HFFc6 (cell line): ENCODE data around the gene SLC34A1. TPM values are rescaled to one million over a fixed set of nuclear protein-coding genes. Genes with fewer than 3 reads are reported as not detected.
"Not testable (repeated sequence)": the region's sequence is repeated elsewhere in the genome, so short reads cannot be mapped to it uniquely, and the experiment has no call there.

Source experiments
- DNase-seq: peaks from one replicate; pipeline ENCODE4 v3.0.0-alpha.2; 2018
- H3K27ac Mint-ChIP-seq: 2 replicates; pipeline ENCODE4 v1.8.0; 2020; ENCODE audit warnings: mild to moderate bottlenecking, mixed read lengths
- H3K27me3 Mint-ChIP-seq: 2 replicates; pipeline ENCODE4 v1.8.0; 2021; ENCODE audit warnings: mild to moderate bottlenecking, moderate library complexity, mixed read lengths; ENCODE audit not compliant: insufficient read depth
- H3K36me3 Mint-ChIP-seq: 2 replicates; pipeline ENCODE4 v1.8.0; 2021; ENCODE audit warnings: low read depth, mixed read lengths
- H3K4me1 Mint-ChIP-seq: 2 replicates; pipeline ENCODE4 v1.8.0; 2020; ENCODE audit warnings: low read depth, mixed read lengths
- H3K4me3 Mint-ChIP-seq: 2 replicates; pipeline ENCODE4 v1.8.0; 2020; ENCODE audit warnings: mild to moderate bottlenecking, moderate library complexity, mixed read lengths
- H3K9me3 Mint-ChIP-seq: 2 replicates; pipeline ENCODE4 v1.8.0; 2020; ENCODE audit warnings: mild to moderate bottlenecking, mixed read lengths
- CTCF ChIP-seq: fragments of 200-600 bp; sonication (generic); IDR thresholded peaks from 2 replicates; pipeline ENCODE4 v1.5.0; 2021; ENCODE audit warnings: antibody characterized with exemption, mild to moderate bottlenecking
- total RNA-seq, 6 experiments: library from RNA; stranded (reverse); fragmentation: NEBNext Ultra II Directional; extraction: Animal tissue kit (Norgen Biotek cat#: 25700); gene quantifications; 2 replicates in 1 of 6; 3 replicates in 5 of 6; pipeline ENCODE4 v1.2.3, GENCODE V29; 2021

Gene SLC34A1
- total RNA-seq, 6 experiments from 2014 or later, result not detected

- H3K27me3 Mint-ChIP-seq, result no peaks in the 10 kb centered on the region
- 0 out of 2 replicates have a peak, but pooled peaks cover 8% of the 10 kb centered on the region for H3K36me3 Mint-ChIP-seq
- H3K4me1 Mint-ChIP-seq, result no peaks in the 10 kb centered on the region
- no peak overlapping the region for H3K27ac Mint-ChIP-seq
- no peaks in the 10 kb centered on the region for H3K9me3 Mint-ChIP-seq
- no peak for DNase-seq
- H3K4me3 Mint-ChIP-seq, result no peak overlapping the region
- TF ChIP-seq CTCF, result no peak
Observed at GRCh38 chr5:177336603-177337494, 47.4 kb upstream of the SLC34A1 start.

- DNase-seq, result no peak
- Mint-ChIP-seq H3K4me3 (no peak overlapping the region), H3K27me3 (no peaks in the 10 kb centered on the region), H3K27ac (no peak overlapping the region), H3K36me3 (peaks cover 8% of the 10 kb centered on the region; the same call in 1 of the 2 replicates), H3K9me3 (no peaks in the 10 kb centered on the region), H3K4me1 (no peaks in the 10 kb centered on the region)
- TF ChIP-seq CTCF, result no peak
Observed at GRCh38 chr5:177338251-177339106, 45.8 kb upstream of the SLC34A1 start.

GRCh38 chr5:177339107-177339638 is 45.1 kb upstream of the SLC34A1 start:
- no peaks in the 10 kb centered on the region for H3K9me3 Mint-ChIP-seq
- H3K36me3 Mint-ChIP-seq, result peaks cover 5% of the 10 kb centered on the region; the same call in 1 of the 2 replicates
- H3K4me3 Mint-ChIP-seq, result no peak overlapping the region
- no peak for TF ChIP-seq CTCF
- DNase-seq, result no peak
- H3K4me1 Mint-ChIP-seq, result no peaks in the 10 kb centered on the region
- H3K27ac Mint-ChIP-seq, result no peak overlapping the region
- no peaks in the 10 kb centered on the region for H3K27me3 Mint-ChIP-seq

GRCh38 chr5:177343000-177343399 is 41.2 kb upstream of the SLC34A1 start:
- not testable (repeated sequence) for H3K27ac Mint-ChIP-seq, H3K36me3 Mint-ChIP-seq, H3K4me3 Mint-ChIP-seq, H3K27me3 Mint-ChIP-seq, DNase-seq, H3K9me3 Mint-ChIP-seq
- peaks cover 11% of the 10 kb centered on the region; the same call in 1 of the 2 replicates for H3K4me1 Mint-ChIP-seq

- no peak overlapping the region for H3K4me3 Mint-ChIP-seq
- H3K27me3 Mint-ChIP-seq, result no peaks in the 10 kb centered on the region; the same call in 1 of the 2 replicates
- peaks cover 11% of the 10 kb centered on the region; the same call in 1 of the 2 replicates for H3K4me1 Mint-ChIP-seq
- TF ChIP-seq CTCF, result no peak
- H3K36me3 Mint-ChIP-seq, result peaks cover 5% of the 10 kb centered on the region; the same call in 1 of the 2 replicates
- H3K27ac Mint-ChIP-seq, result no peak overlapping the region
- H3K9me3 Mint-ChIP-seq, result no peaks in the 10 kb centered on the region
- DNase-seq, result no peak
Observed at GRCh38 chr5:177343777-177344176, 40.5 kb upstream of the SLC34A1 start.
